Suprapubic skin (tissue), 4 donors: Measurements from ENCODE around the gene TRIM46. TPM values are rescaled to one million over a fixed set of nuclear protein-coding genes. Genes with fewer than 3 reads are reported as not detected.
"Not testable (repeated sequence)": the region's sequence is repeated elsewhere in the genome, so short reads cannot be mapped to it uniquely, and the experiment has no call there.

ENCODE experiments used
- DNase-seq, 2 donors: peaks; one replicate each; pipeline ENCODE4 v3.0.0-alpha.2; 2019; ENCODE audit warnings: low spot score in 2 of 2
- H3K27ac ChIP-seq: fragments of 200-600 bp; sonication (generic); one replicate; pipeline ENCODE4 v1.5.1; 2019
- H3K27me3 ChIP-seq: fragments of 200-600 bp; sonication (generic); one replicate; pipeline ENCODE4 v1.5.1; 2019
- H3K36me3 ChIP-seq: fragments of 200-600 bp; sonication (generic); one replicate; pipeline ENCODE4 v1.5.1; 2019
- H3K4me1 ChIP-seq: fragments of 200-600 bp; sonication (generic); one replicate; pipeline ENCODE4 v1.5.1; 2019
- H3K4me3 ChIP-seq: fragments of 200-600 bp; sonication (generic); one replicate; pipeline ENCODE4 v1.5.1; 2019; ENCODE audit warnings: mild to moderate bottlenecking
- H3K9me3 ChIP-seq: fragments of 200-600 bp; sonication (generic); one replicate; pipeline ENCODE4 v1.5.1; 2019
- CTCF ChIP-seq, 2 donors: fragments of 200-600 bp in 1 of 2; fragments of 450-650 bp in 1 of 2; sonication (generic) in 1 of 2; IDR thresholded peaks; one replicate each; pipeline ENCODE4 v1.5.1; 2016 to 2019; ENCODE audit warnings: antibody characterized with exemption in 2 of 2, mild to moderate bottlenecking in 1 of 2, moderate library complexity in 1 of 2
- EP300 ChIP-seq: sonication (generic); formaldehyde crosslinking; IDR thresholded peaks from one replicate; pipeline ENCODE4 v1.6.1; 2017; ENCODE audit warnings: antibody characterized with exemption
- POLR2A ChIP-seq, 2 donors: fragments of 450-650 bp; IDR thresholded peaks; one replicate each; pipeline ENCODE4 v1.6.1; 2017; ENCODE audit warnings: antibody characterized with exemption in 2 of 2, mild to moderate bottlenecking in 2 of 2, moderate library complexity in 2 of 2
- POLR2AphosphoS5 ChIP-seq, 3 donors: sonication (generic); formaldehyde crosslinking; IDR thresholded peaks; one replicate each; pipeline ENCODE4 v1.6.1; 2017; ENCODE audit warnings: antibody characterized with exemption in 3 of 3
- WGBS: methylation state at CpG from one replicate; pipeline ENCODE4 v1.1.5; 2018; 5-methylcytosine and 5-hydroxymethylcytosine counted together
- total RNA-seq, 4 donors: library from RNA; depleted of rRNA; stranded (reverse); fragments of >200 nt; gene quantifications; one replicate each; pipeline ENCODE4 v1.1.0, GENCODE V29; 2016

Gene TRIM46
- total RNA-seq, 4 donors from 2014 or later, result 0.34 to 0.80 TPM; not detected in 2

- no peak overlapping the region for H3K4me3 ChIP-seq
- H3K27ac ChIP-seq, result no peak overlapping the region
- no peak for TF ChIP-seq EP300
- no peak for TF ChIP-seq POLR2AphosphoS5 (IDR thresholded peaks at IDR 0.05)
- no peaks in the 10 kb centered on the region for H3K9me3 ChIP-seq
- DNase-seq, result peak in 1 of 2 donors; percentile 60
- H3K27me3 ChIP-seq, result no peaks in the 10 kb centered on the region
- no peaks in the 10 kb centered on the region for H3K36me3 ChIP-seq
- H3K4me1 ChIP-seq, result peaks cover 19% of the 10 kb centered on the region
- 75% methylated on average over 13 of the region's 14 CpGs for WGBS
Observed at GRCh38 chr1:155186794-155187455, 13.3 kb downstream of the TRIM46 start.

DNA sequence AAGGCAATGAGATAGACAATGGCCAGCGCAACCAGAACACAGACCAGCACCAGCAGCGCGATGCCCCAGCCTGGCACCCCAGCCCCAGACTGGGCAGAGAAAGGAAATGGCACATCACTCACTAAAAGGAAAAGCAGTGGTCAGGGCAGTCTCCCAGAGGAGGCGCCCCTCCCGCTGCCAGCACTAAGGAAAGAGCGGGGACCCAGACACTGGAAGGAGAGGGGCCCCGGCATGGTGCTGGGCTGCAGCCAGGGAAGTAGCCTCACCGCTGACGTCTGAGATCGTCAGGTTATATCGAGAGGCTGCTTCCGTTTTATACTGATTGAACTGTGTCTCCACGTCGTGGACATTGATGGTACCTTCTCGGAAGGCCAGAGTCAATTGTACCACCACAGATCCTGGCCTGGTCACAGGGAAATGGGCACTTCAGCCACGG, 13.8 kb downstream of the TRIM46 start:
- DNase-seq, result peak in 1 of 2 donors; percentile 58
- Histone ChIP-seq H3K27ac (no peak overlapping the region), H3K27me3 (no peaks in the 10 kb centered on the region), H3K4me3 (no peak overlapping the region), H3K4me1 (peaks cover 24% of the 10 kb centered on the region), H3K9me3 (no peaks in the 10 kb centered on the region), H3K36me3 (no peaks in the 10 kb centered on the region)
- WGBS, result 90% methylated on average over 12 of the region's 16 CpGs
- TF ChIP-seq CTCF (IDR thresholded peaks at IDR 0.05) (no peak), POLR2A (IDR thresholded peaks at IDR 0.05) (no peak), EP300 (no peak)

DNA sequence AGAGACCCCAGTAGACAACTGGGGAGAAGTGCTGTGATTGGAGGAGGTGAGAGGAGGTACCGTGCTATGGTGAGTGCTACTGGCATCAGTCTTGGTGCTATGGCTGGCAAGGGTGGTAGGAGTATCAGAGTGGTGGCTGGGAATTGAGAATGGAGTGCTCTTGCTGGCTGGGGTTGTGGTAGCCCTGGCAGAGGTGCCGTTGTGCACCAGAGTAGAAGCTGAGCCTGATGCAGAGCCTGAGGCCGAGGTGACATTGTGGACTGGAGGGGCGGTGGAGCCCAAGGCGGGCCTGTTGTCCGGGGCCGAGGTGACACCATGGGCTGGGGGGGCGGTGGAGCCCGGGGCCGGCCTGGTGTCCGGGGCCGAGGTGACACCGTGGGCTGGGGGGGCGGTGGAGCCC, 14.6 kb downstream of the TRIM46 start:
- Histone ChIP-seq H3K36me3 (no peaks in the 10 kb centered on the region), H3K27me3 (no peaks in the 10 kb centered on the region), H3K27ac (no peak overlapping the region), H3K4me3 (no peak overlapping the region), H3K9me3 (no peaks in the 10 kb centered on the region), H3K4me1 (peaks cover 32% of the 10 kb centered on the region)
- DNase-seq, result peak in 1 of 2 donors; percentile 48
- TF ChIP-seq POLR2AphosphoS5 (IDR thresholded peaks at IDR 0.05) (no peak), CTCF (IDR thresholded peaks at IDR 0.05) (no peak), POLR2A (IDR thresholded peaks at IDR 0.05) (no peak), EP300 (no peak)
- 80% methylated on average over 9 of the region's 14 CpGs for WGBS

DNA sequence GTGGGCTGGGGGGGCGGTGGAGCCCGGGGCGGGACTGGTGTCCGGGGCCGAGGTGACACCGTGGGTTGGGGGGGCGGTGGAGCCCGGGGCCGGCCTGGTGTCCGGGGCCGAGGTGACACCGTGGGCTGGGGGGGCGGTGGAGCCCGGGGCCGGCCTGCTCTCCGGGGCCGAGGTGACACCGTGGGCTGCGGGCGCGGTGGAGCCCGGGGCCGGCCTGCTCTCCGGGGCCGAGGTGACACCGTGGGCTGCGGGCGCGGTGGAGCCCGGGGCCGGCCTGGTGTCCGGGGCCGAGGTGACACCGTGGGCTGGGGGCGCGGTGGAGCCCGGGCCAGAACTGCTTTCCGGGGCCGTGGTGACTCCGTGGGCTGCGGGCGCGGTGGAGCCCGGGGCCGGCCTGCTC, 16.3 kb downstream of the TRIM46 start:
- 86% methylated on average over 15 of the region's 45 CpGs for WGBS
- H3K4me3 ChIP-seq, H3K9me3 ChIP-seq, H3K36me3 ChIP-seq, H3K27ac ChIP-seq, H3K27me3 ChIP-seq: not testable (repeated sequence)
- H3K4me1 ChIP-seq, result peaks cover 41% of the 10 kb centered on the region
- DNase-seq, result peak in 1 of 2 donors; percentile 69

DNA sequence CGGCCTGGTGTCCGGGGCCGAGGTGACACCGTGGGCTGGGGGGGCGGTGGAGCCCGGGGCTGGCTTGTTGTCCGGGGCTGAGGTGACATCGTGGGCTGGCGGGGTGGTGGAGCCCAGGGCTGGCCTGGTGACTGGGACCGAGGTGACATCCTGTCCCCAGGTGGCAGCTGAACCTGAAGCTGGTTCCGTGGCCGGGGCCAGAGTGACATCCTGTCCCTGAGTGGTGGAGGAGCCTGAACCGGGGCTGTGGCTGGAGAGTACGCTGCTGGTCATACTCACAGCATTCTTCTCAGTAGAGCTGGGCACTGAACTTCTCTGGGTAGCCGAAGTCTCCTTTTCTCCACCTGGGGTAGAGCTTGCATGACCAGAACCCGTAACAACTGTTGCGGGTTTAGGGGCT, 18.3 kb downstream of the TRIM46 start:
- Histone ChIP-seq H3K27me3 (no peaks in the 10 kb centered on the region), H3K36me3 (no peaks in the 10 kb centered on the region), H3K4me3 (no peak overlapping the region), H3K4me1 (peaks cover 42% of the 10 kb centered on the region), H3K27ac (peak overlapping the region; percentile 89), H3K9me3 (no peaks in the 10 kb centered on the region)
- DNase-seq, result peak in 1 of 2 donors; percentile 71
- 66% methylated on average over 8 of the region's 17 CpGs for WGBS
- no peak for TF ChIP-seq POLR2AphosphoS5 (IDR thresholded peaks at IDR 0.05)
- no peak for TF ChIP-seq EP300
- no peak for TF ChIP-seq POLR2A (IDR thresholded peaks at IDR 0.05)
- no peak for TF ChIP-seq CTCF (IDR thresholded peaks at IDR 0.05)

- H3K27me3 ChIP-seq, result no peaks in the 10 kb centered on the region
- no peak for TF ChIP-seq CTCF (IDR thresholded peaks at IDR 0.05)
- TF ChIP-seq POLR2A (IDR thresholded peaks at IDR 0.05), result no peak
- TF ChIP-seq EP300, result no peak
- TF ChIP-seq POLR2AphosphoS5 (IDR thresholded peaks at IDR 0.05), result no peak
- H3K4me1 ChIP-seq, result peaks cover 42% of the 10 kb centered on the region
- H3K27ac ChIP-seq, result peak overlapping the region; percentile 89
- no peak for DNase-seq
- no peaks in the 10 kb centered on the region for H3K9me3 ChIP-seq
- peak overlapping the region; percentile 62 for H3K4me3 ChIP-seq
- H3K36me3 ChIP-seq, result no peaks in the 10 kb centered on the region
- 38% methylated on average over 19 of the region's 20 CpGs for WGBS
Observed at GRCh38 chr1:155192346-155193274, 19.0 kb downstream of the TRIM46 start.
